Thoracic aorta (tissue), 2 donors: Measurements from ENCODE around the gene TTC9C. TPM values are rescaled to one million over a fixed set of nuclear protein-coding genes. Genes with fewer than 3 reads are reported as not detected.
A peak's percentile ranks its signal among the peaks of the same experiment; 100 is the strongest.

Experiments used
- ATAC-seq: fragments of 150-250 bp; one replicate; pipeline ENCODE4 v1.8.0; 2017; ENCODE audit warnings: low read depth; ENCODE audit not compliant: insufficient number of reproducible peaks, low FRiP score
- DNase-seq: peaks from one replicate; pipeline ENCODE4 v3.0.0-alpha.2; 2020; ENCODE audit warnings: low spot score
- H3K27ac ChIP-seq, 2 donors: fragments of 200-600 bp; sonication (generic); 1 replicate in 1 of 2; 2 replicates in 1 of 2; pipeline ENCODE4 v1.5.1; 2016; ENCODE audit warnings: mild to moderate bottlenecking in 2 of 2, moderate library complexity in 2 of 2
- H3K27me3 ChIP-seq: fragments of 200-600 bp; sonication (generic); replicated peaks from 2 replicates; pipeline ENCODE4 v1.6.0; 2016; ENCODE audit warnings: mild to moderate bottlenecking; ENCODE audit not compliant: insufficient read depth
- H3K36me3 ChIP-seq: fragments of 200-600 bp; sonication (generic); one replicate; pipeline ENCODE4 v1.5.1; 2016
- H3K4me1 ChIP-seq, 2 donors: fragments of 200-600 bp; sonication (generic); 1 replicate in 1 of 2; 2 replicates in 1 of 2; pipeline versions ENCODE4 v1.5.1 to v1.6.0; 2016; ENCODE audit warnings: low read depth in 2 of 2, mild to moderate bottlenecking in 1 of 2; ENCODE audit not compliant: control insufficient read depth in 1 of 2
- H3K4me3 ChIP-seq: fragments of 200-600 bp; sonication (generic); 2 replicates; pipeline ENCODE4 v1.5.1; 2016; ENCODE audit warnings: mild to moderate bottlenecking
- H3K9me3 ChIP-seq: fragments of 200-600 bp; sonication (generic); 2 replicates; pipeline ENCODE4 v1.5.1; 2016
- CTCF ChIP-seq: fragments of 200-600 bp; sonication (generic); IDR thresholded peaks from one replicate; pipeline ENCODE4 v1.5.1; 2019; ENCODE audit warnings: antibody characterized with exemption
- total RNA-seq, 2 donors: library from RNA; depleted of rRNA; stranded (reverse); fragments of >200 nt; gene quantifications; one replicate each; pipeline versions ENCODE4 v1.1.0 to v1.2.3, GENCODE V29; 2016

TTC9C gene
- total RNA-seq, 2 donors from 2014 or later: 9.1 to 14.5 TPM

DNA sequence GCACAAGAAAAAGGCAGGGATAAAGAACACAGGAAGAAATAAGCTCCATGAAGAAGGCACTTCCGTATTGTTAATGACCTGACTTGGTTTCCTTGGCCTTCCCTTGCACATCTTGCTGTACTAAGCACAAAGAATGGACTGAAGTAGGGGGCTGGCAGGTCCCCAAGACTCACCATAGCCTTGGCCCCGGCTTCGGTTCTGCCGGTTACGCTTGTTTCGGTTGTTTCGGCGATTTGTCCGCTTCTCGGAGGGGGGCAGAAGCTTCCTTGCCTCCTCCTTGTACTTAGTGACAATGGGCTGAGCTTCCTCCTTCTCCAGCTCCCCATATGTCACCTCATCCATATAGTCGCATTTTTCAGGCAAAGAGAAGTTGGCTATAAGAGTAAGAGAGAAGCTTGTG, 11.5 kb upstream of the TTC9C start:
- Histone ChIP-seq H3K4me3 (no peak overlapping the region), H3K9me3 (no peaks in the 10 kb centered on the region), H3K4me1 (no peaks in the 10 kb centered on the region), H3K27ac (no peak overlapping the region), H3K27me3 (no peaks in the 10 kb centered on the region), H3K36me3 (peaks cover 71% of the 10 kb centered on the region)
- TF ChIP-seq CTCF: no peak
- DNase-seq (no peak), ATAC-seq (no peak)

- Histone ChIP-seq H3K9me3 (no peaks in the 10 kb centered on the region), H3K4me1 (peaks cover 5 to 9% of the 10 kb centered on the region in 2 donors), H3K36me3 (peaks cover 91% of the 10 kb centered on the region), H3K4me3 (no peak overlapping the region), H3K27me3 (no peaks in the 10 kb centered on the region), H3K27ac (no peak overlapping the region)
- ATAC-seq: no peak
- DNase-seq: no peak
- TF ChIP-seq CTCF: no peak
Observed at GRCh38 chr11:62719302-62719978, 8.8 kb upstream of the TTC9C start.

GRCh38 chr11:62721994-62722393, 6.3 kb upstream of the TTC9C start:
- Histone ChIP-seq H3K4me3 (no peak overlapping the region), H3K27me3 (no peaks in the 10 kb centered on the region), H3K4me1 (peaks cover 10 to 26% of the 10 kb centered on the region in 2 donors), H3K27ac (no peak overlapping the region), H3K9me3 (no peaks in the 10 kb centered on the region), H3K36me3 (peaks cover 69% of the 10 kb centered on the region)
- no peak for TF ChIP-seq CTCF
- DNase-seq: no peak
- ATAC-seq: no peak

DNA sequence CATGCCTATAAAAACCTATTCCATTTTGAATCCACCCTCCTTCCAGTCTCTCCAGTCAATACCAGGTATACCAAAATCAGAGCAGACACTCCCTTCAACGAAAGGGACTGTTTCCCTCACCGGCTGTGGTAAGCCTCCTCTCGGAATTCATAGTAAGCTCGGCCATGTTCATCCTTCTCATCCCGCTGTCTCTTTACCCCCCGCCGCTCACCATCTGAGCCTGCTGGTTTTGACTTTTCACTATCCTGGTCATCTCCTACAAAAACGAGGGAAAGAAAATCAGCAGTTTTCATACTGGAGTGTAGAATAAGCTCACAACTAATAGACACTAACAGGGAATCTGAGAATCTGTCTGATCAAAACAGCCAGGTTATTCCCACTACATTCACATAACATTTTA, 4.1 kb upstream of the TTC9C start:
- Histone ChIP-seq H3K9me3 (no peaks in the 10 kb centered on the region), H3K4me3 (peak overlapping the region; percentile 97), H3K36me3 (peaks cover 50% of the 10 kb centered on the region), H3K27me3 (no peaks in the 10 kb centered on the region), H3K4me1 (peaks cover 10 to 26% of the 10 kb centered on the region in 2 donors), H3K27ac (no peak overlapping the region)
- DNase-seq (no peak), ATAC-seq (no peak)
- no peak for TF ChIP-seq CTCF

GRCh38 chr11:62725646-62726045, 2.6 kb upstream of the TTC9C start:
- peak overlapping the region; percentile 16 to 95 for H3K27ac ChIP-seq
- H3K4me3 ChIP-seq: peak overlapping the region; percentile 97
- no peaks in the 10 kb centered on the region for H3K9me3 ChIP-seq
- DNase-seq (no peak), ATAC-seq (no peak)
- H3K36me3 ChIP-seq: peaks cover 36% of the 10 kb centered on the region
- no peak for TF ChIP-seq CTCF
- no peaks in the 10 kb centered on the region for H3K27me3 ChIP-seq
- H3K4me1 ChIP-seq: peaks cover 22 to 40% of the 10 kb centered on the region in 2 donors
